Endodermal cell (in vitro differentiated cells): ENCODE results near the gene AOPEP. TPM values are rescaled to one million over a fixed set of nuclear protein-coding genes. Genes with fewer than 3 reads are reported as not detected.

ENCODE experiments used
- DNase-seq: peaks from one replicate; pipeline ENCODE4 v3.0.0-alpha.2; 2017
- H3K27ac ChIP-seq: 2 replicates; pipeline ENCODE4 v1.5.1; 2013; ENCODE audit warnings: mild to moderate bottlenecking, low read depth, low read length, moderate library complexity
- H3K27me3 ChIP-seq: 2 replicates; pipeline ENCODE4 v1.6.1; 2013; ENCODE audit warnings: mild to moderate bottlenecking, low read length, moderate library complexity; ENCODE audit not compliant: insufficient read depth, control insufficient read depth, poor library complexity, severe bottlenecking
- H3K36me3 ChIP-seq: 2 replicates; pipeline ENCODE4 v1.7.0; 2013; ENCODE audit warnings: mild to moderate bottlenecking, low read length, moderate library complexity; ENCODE audit not compliant: control insufficient read depth, insufficient read depth
- H3K4me1 ChIP-seq: one replicate; pipeline ENCODE4 v1.7.0; 2013; ENCODE audit warnings: low read length; ENCODE audit not compliant: control insufficient read depth, insufficient read depth
- H3K4me3 ChIP-seq: 2 replicates; pipeline ENCODE4 v1.5.1; 2013; ENCODE audit warnings: mild to moderate bottlenecking, low read length, moderate library complexity
- H3K9ac ChIP-seq: 2 replicates; pipeline ENCODE4 v1.6.1; 2013; ENCODE audit warnings: mild to moderate bottlenecking, low read length, moderate library complexity; ENCODE audit not compliant: poor library complexity, severe bottlenecking; ENCODE audit errors: extremely low read depth
- H3K9me3 ChIP-seq: 2 replicates; pipeline ENCODE4 v1.6.1; 2013; ENCODE audit warnings: mild to moderate bottlenecking, low read length, moderate library complexity; ENCODE audit not compliant: control insufficient read depth
- H3K27ac Mint-ChIP-seq: 2 replicates; pipeline ENCODE4 v1.8.0; 2020; ENCODE audit warnings: mixed read lengths
- H3K27me3 Mint-ChIP-seq: 2 replicates; pipeline ENCODE4 v1.8.0; 2021; ENCODE audit warnings: mild to moderate bottlenecking, mixed read lengths; ENCODE audit not compliant: insufficient read depth
- H3K36me3 Mint-ChIP-seq: 2 replicates; pipeline ENCODE4 v1.8.0; 2020; ENCODE audit warnings: low read depth, mixed read lengths
- H3K4me1 Mint-ChIP-seq: 2 replicates; pipeline ENCODE4 v1.8.0; 2020; ENCODE audit warnings: mixed read lengths
- H3K4me3 Mint-ChIP-seq: 2 replicates; pipeline ENCODE4 v1.8.0; 2020; ENCODE audit warnings: mild to moderate bottlenecking, moderate library complexity, mixed read lengths
- H3K9me3 Mint-ChIP-seq: 2 replicates; pipeline ENCODE4 v1.8.0; 2020; ENCODE audit warnings: mild to moderate bottlenecking, mixed read lengths
- WGBS, 2 experiments: methylation state at CpG; one replicate each; pipeline versions ENCODE4 v1.1.5 to v1.1.7; 2013; ENCODE audit warnings: missing lambda C conversion rate in 2 of 2, mixed read lengths in 1 of 2; ENCODE audit not compliant: insufficient coverage in 1 of 2, insufficient read length in 1 of 2; 5-methylcytosine and 5-hydroxymethylcytosine counted together
- total RNA-seq, 2 donors: library from RNA; stranded (reverse); fragmentation: NEBNext Ultra II Directional in 1 of 2; extraction: Animal tissue kit (Norgen Biotek cat#: 25700) in 1 of 2; gene quantifications; 2 replicates in 1 of 2; 3 replicates in 1 of 2; pipeline ENCODE4 v1.2.1, GENCODE V29; 2021
- TF ChIP-seq, protein P1 (sequence below): fragments of 200-600 bp; sonication (generic); conservative IDR thresholded peaks from 2 replicates; pipeline ENCODE4 v1.5.0; 2021; ENCODE audit warnings: antibody characterized with exemption, mild to moderate bottlenecking

AOPEP gene
- total RNA-seq, 2 donors from 2014 or later: 23.4 to 33.7 TPM

DNA sequence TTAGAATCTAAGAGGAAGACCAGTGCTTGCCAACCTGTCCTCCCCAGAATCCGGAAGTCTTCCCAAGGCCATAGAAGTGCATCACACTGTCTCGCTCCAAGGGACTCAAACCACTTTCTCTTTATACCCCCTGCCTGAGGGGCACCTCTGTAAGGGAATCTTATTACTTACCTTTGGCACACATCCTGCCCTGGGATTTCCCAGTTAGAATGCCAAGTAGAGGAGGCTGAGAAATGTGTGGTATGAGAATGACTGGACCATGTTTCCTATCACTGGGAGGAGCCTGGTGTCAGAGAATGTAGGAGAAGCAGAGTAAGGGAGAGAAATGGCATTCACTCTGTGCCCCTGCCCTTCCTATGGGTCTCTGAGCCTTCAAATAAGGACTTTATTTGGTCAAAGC, 85.8 kb downstream of the AOPEP start:
- no peaks in the 10 kb centered on the region for H3K27me3 ChIP-seq
- 94% methylated on average over 2 of the region's 2 CpGs; no CpG with 5 or more reads in 1 of the 2 experiments for WGBS, 2 experiments
- H3K9me3 Mint-ChIP-seq: no peaks in the 10 kb centered on the region

DNA sequence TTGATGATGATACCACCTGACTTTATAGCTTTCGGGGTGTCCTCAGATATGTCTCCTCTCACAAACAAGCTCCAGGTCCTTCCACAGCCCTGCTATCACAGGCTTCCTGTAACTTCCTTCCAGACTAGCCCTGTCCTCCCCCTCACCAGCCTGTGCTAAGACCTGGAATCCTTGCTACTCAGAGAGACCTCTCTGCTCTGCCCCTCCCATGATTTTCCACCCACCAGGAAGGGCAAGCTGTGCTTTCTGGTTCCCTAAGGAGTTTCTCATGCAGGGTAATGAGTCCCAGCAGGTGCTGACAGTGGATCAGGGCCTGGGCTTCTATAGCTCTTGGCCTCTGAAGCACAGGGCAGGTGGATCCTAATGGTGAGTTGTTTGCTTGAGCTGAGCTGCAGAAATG, 86.9 kb downstream of the AOPEP start:
- Histone ChIP-seq H3K27me3 (no peaks in the 10 kb centered on the region), H3K36me3 (peaks cover 11% of the 10 kb centered on the region), H3K4me1 (no peaks in the 10 kb centered on the region), H3K9ac (no peak overlapping the region), H3K27ac (no peak overlapping the region), H3K4me3 (no peak overlapping the region), H3K9me3 (peaks cover 9% of the 10 kb centered on the region)
- TF ChIP-seq, protein P1, sequence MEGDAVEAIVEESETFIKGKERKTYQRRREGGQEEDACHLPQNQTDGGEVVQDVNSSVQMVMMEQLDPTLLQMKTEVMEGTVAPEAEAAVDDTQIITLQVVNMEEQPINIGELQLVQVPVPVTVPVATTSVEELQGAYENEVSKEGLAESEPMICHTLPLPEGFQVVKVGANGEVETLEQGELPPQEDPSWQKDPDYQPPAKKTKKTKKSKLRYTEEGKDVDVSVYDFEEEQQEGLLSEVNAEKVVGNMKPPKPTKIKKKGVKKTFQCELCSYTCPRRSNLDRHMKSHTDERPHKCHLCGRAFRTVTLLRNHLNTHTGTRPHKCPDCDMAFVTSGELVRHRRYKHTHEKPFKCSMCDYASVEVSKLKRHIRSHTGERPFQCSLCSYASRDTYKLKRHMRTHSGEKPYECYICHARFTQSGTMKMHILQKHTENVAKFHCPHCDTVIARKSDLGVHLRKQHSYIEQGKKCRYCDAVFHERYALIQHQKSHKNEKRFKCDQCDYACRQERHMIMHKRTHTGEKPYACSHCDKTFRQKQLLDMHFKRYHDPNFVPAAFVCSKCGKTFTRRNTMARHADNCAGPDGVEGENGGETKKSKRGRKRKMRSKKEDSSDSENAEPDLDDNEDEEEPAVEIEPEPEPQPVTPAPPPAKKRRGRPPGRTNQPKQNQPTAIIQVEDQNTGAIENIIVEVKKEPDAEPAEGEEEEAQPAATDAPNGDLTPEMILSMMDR: no peak
- H3K9me3 Mint-ChIP-seq: no peaks in the 10 kb centered on the region
- peaks cover 12% of the 10 kb centered on the region for H3K4me1 Mint-ChIP-seq
- no peaks in the 10 kb centered on the region for H3K27me3 Mint-ChIP-seq
- peaks cover 34% of the 10 kb centered on the region for H3K36me3 Mint-ChIP-seq
- no peak overlapping the region for H3K4me3 Mint-ChIP-seq
- DNase-seq: no peak
- no peak overlapping the region for H3K27ac Mint-ChIP-seq
- WGBS, 2 experiments: 93% methylated on average over 1 of the region's 1 CpG; no CpG with 5 or more reads in 1 of the 2 experiments

More for the DNA sequence above, 85.8 kb downstream of the AOPEP start:
- H3K36me3 Mint-ChIP-seq: peaks cover 35% of the 10 kb centered on the region
- peaks cover 12% of the 10 kb centered on the region for H3K4me1 Mint-ChIP-seq
- H3K27ac Mint-ChIP-seq: no peak overlapping the region
- Histone ChIP-seq H3K9ac (no peak overlapping the region), H3K36me3 (peaks cover 12% of the 10 kb centered on the region), H3K9me3 (peaks cover 9% of the 10 kb centered on the region), H3K4me3 (no peak overlapping the region), H3K4me1 (no peaks in the 10 kb centered on the region), H3K27ac (no peak overlapping the region)
- TF ChIP-seq, protein P1: no peak
- DNase-seq: no peak
- no peak overlapping the region for H3K4me3 Mint-ChIP-seq
- H3K27me3 Mint-ChIP-seq: no peaks in the 10 kb centered on the region

DNA sequence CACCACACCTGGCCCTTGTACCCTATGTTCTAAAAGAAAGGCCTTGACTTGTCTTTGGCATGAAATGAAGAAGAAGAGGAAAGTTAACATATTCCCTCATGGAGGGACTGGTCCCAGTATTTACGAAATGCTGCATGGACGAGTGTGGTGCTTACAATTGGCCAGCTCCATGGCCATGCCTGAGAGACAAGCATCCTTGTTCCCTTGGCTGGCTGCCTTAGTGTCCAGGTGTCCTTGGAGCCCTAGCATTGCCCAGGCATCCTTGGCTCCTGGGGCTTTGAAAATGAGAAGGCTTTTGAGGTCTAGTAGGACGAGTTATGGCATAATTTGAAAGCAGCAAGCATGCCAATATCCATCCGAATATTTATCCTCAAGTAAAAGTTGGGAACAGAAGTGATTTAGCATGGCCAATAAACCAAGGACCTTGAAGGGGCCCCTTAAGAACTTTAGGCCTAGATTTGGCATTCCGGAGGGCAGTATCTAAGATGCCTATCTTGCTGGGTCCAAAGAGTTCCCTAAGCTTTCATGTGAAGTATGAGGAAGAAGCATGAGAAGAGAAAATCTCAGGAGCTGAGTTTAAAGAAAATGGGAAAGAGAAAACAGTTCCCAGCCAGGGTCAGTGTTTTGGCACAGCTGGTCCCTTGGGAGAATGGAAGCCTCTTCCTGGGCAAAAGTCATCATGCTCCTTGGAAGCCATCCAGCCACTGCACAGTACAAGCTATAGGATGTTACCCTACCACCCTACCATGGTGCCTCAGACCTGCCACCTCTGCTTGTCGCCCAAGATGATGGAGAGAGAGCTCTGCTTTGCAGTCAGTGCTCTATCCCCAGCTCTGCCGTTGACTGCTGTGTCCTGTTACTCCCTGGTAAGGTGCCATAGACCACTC, 91.0 kb downstream of the AOPEP start:
- Mint-ChIP-seq H3K36me3 (peaks cover 29% of the 10 kb centered on the region), H3K9me3 (no peaks in the 10 kb centered on the region), H3K4me1 (peaks cover 20% of the 10 kb centered on the region), H3K27me3 (no peaks in the 10 kb centered on the region), H3K27ac (no peak overlapping the region), H3K4me3 (no peak overlapping the region)
- TF ChIP-seq, protein P1: no peak
- H3K9ac ChIP-seq: no peak overlapping the region
- 81 to 92% methylated on average over 4 to 7 of the region's 7 CpGs for WGBS, 2 experiments
- peaks cover 9% of the 10 kb centered on the region for H3K9me3 ChIP-seq
- no peak overlapping the region for H3K4me3 ChIP-seq
- H3K36me3 ChIP-seq: peaks cover 6% of the 10 kb centered on the region
- no peaks in the 10 kb centered on the region for H3K4me1 ChIP-seq
- DNase-seq: no peak
- no peaks in the 10 kb centered on the region for H3K27me3 ChIP-seq
- H3K27ac ChIP-seq: no peak overlapping the region
